Neural crest cell (in vitro differentiated cells): ENCODE data around the gene ADCY9. TPM values are rescaled to one million over a fixed set of nuclear protein-coding genes. Genes with fewer than 3 reads are reported as not detected.
"Not testable (repeated sequence)": the region's sequence is repeated elsewhere in the genome, so short reads cannot be mapped to it uniquely, and the experiment has no call there.

Source experiments
- DNase-seq: peaks from one replicate; pipeline ENCODE4 v3.0.0; 2021; ENCODE audit warnings: low read depth, mixed read lengths, low spot score
- H3K27ac Mint-ChIP-seq: one replicate; pipeline ENCODE4 v1.8.0; 2021; ENCODE audit warnings: mild to moderate bottlenecking, mixed read lengths; ENCODE audit not compliant: unreplicated experiment
- H3K27me3 Mint-ChIP-seq: 2 replicates; pipeline ENCODE4 v1.8.0; 2021; ENCODE audit warnings: low read depth, mild to moderate bottlenecking, mixed read lengths
- H3K36me3 Mint-ChIP-seq: 2 replicates; pipeline ENCODE4 v1.8.0; 2021; ENCODE audit warnings: low read depth, mild to moderate bottlenecking, mixed read lengths
- H3K4me1 Mint-ChIP-seq: 2 replicates; pipeline ENCODE4 v1.8.0; 2021; ENCODE audit warnings: mixed read lengths
- H3K4me3 Mint-ChIP-seq: one replicate; pipeline ENCODE4 v1.8.0; 2021; ENCODE audit warnings: mild to moderate bottlenecking, mixed read lengths
- H3K9me3 Mint-ChIP-seq: 2 replicates; pipeline ENCODE4 v1.8.0; 2021; ENCODE audit warnings: mixed read lengths
- CTCF ChIP-seq: fragments of 200-600 bp; sonication (generic); conservative IDR thresholded peaks from 2 replicates; pipeline ENCODE4 v1.5.0; 2021; ENCODE audit warnings: antibody characterized with exemption, mild to moderate bottlenecking
- total RNA-seq: library from RNA; stranded (reverse); gene quantifications from 2 replicates; pipeline ENCODE4 v1.2.1, GENCODE V29; 2021

ADCY9 gene
- total RNA-seq, 1 donor from 2014 or later, result 11.6 TPM

DNA sequence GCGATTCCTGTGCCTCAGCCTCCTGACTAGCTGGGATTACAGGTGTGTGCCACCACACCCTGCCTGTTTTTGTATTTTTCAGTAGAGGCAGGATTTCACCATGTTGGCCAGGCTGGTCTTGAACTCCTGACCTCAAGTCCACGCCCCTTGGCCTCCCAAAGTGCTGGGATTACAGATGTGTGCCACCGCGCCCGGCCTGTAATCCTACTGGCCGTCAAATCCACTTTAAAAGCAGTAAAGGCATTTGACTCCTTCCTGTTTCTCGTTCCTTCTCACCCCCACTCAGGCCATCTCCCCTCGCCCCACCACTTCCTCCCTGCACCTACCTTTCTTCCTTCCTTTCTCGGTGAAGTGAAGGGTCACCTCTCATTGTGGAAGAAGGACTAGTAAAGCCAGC is 166.3 kb downstream of the ADCY9 start:
- TF ChIP-seq CTCF, result no peak
- H3K27ac Mint-ChIP-seq, result no peak overlapping the region

DNA sequence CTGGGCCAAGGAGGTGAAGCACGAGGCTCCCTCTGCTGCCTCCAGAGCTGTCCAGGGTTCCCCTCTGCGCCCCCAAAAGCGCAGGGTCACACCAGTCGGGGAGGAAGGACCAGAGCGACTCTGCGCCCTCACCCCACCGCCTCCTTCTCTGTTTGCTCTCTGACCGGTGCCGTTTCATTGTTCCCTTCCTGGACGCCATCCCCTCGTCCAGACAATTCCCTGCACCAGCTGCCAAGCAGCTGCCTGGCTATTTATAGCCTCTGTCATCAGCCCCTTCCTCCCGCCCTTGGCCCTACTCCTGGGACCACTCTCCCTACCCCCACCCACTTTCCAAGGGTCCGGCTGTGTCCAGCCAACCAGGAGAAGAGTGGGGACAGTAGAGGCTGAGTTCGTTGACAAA is 167.0 kb downstream of the ADCY9 start:
- no peaks in the 10 kb centered on the region for H3K27me3 Mint-ChIP-seq
- no peaks in the 10 kb centered on the region for H3K9me3 Mint-ChIP-seq
- H3K4me3 Mint-ChIP-seq, result no peak overlapping the region
- no peak for TF ChIP-seq CTCF
- no peak for DNase-seq
- no peak overlapping the region for H3K27ac Mint-ChIP-seq
- no peaks in the 10 kb centered on the region for H3K4me1 Mint-ChIP-seq
- H3K36me3 Mint-ChIP-seq, result no peaks in the 10 kb centered on the region

More for the DNA sequence above, 166.3 kb downstream of the ADCY9 start:
- H3K36me3 Mint-ChIP-seq, result no peaks in the 10 kb centered on the region
- no peaks in the 10 kb centered on the region for H3K27me3 Mint-ChIP-seq
- no peak overlapping the region for H3K4me3 Mint-ChIP-seq
- no peaks in the 10 kb centered on the region for H3K4me1 Mint-ChIP-seq
- no peaks in the 10 kb centered on the region for H3K9me3 Mint-ChIP-seq
- no peak for DNase-seq

GRCh38 chr16:3948378-3948995 is 167.8 kb downstream of the ADCY9 start:
- H3K27me3 Mint-ChIP-seq, result no peaks in the 10 kb centered on the region
- no peak for DNase-seq
- no peaks in the 10 kb centered on the region for H3K4me1 Mint-ChIP-seq
- H3K4me3 Mint-ChIP-seq, result no peak overlapping the region
- H3K9me3 Mint-ChIP-seq, result no peaks in the 10 kb centered on the region
- no peak for TF ChIP-seq CTCF
- H3K27ac Mint-ChIP-seq, result no peak overlapping the region
- no peaks in the 10 kb centered on the region for H3K36me3 Mint-ChIP-seq

DNA sequence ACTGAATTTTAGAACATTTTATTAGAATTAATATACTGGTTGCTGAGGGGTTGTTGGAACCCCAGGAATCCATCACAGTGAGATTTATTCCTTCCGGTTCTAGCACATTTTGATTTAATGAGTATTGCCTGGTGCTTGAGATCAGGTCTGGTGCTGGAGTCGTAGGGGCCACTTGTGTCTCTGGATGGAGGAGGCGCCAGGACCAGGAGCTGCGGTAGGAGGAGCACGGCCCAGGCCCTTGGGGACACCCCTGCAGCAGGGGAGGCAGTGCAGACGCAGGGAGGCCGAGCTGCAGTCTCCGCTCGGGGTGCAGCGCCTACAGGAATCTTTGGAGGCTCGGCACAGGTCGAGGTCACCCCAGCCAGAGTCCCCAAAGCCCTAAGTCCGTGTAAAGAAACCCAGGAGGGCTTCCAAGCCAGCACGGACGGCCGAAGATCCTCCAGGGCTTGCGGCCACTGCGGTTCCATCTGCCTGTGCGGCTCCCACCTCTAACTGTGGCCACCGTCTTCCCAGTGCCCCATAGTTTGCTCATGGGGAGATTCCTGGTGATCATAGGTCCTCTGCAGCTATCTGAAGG is 169.6 kb downstream of the ADCY9 start:
- no peak for DNase-seq
- H3K36me3 Mint-ChIP-seq, result peaks cover 3% of the 10 kb centered on the region
- no peak overlapping the region for H3K4me3 Mint-ChIP-seq
- H3K4me1 Mint-ChIP-seq, result no peaks in the 10 kb centered on the region
- H3K27me3 Mint-ChIP-seq, result no peaks in the 10 kb centered on the region
- no peak for TF ChIP-seq CTCF
- H3K9me3 Mint-ChIP-seq, result peaks cover 5% of the 10 kb centered on the region
- no peak overlapping the region for H3K27ac Mint-ChIP-seq

DNA sequence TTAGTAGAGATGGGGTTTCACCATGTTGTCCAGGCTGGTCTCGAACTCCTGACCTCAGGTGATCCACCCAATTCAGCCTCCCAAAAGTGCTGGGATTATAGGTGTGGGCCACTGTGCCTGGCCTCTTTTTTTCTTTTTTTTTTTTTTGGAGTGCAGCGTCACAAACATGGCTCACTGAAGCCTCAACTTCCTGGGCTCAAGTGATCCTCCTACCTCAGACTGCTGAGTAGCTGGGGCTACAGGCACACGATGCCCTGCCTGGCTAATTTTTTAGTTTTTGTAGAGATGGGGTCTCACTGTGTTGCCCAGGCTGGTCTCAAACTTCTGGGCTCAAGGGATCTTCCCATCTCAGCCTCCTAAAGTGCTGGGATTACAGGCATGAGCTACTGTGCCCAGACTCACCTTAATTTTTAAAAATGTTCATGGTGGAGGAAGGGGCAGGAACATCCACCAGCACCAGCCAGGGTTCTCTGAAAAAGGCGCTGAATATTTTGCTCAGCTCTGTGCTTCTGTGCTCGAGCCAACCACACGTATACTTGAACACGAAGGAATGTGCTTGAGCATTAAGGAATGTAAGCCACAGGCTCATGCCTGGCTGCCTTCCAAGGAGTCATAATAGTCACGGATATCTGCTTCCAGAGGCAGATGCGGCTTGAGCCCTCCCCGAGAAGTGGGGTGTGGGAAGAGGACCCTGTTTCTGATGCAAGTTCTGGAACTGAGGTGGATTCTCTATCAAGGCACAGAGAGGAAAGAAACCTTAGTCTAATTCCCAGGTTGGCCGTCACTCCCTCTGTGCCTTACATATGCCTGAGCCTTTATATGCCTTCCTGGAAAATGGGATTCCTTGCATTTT is 170.3 kb downstream of the ADCY9 start:
- Mint-ChIP-seq H3K9me3 (peaks cover 5% of the 10 kb centered on the region), H3K27me3 (no peaks in the 10 kb centered on the region), H3K4me1 (no peaks in the 10 kb centered on the region), H3K27ac (no peak overlapping the region), H3K4me3 (no peak overlapping the region), H3K36me3 (peaks cover 3% of the 10 kb centered on the region)
- no peak for DNase-seq
- TF ChIP-seq CTCF, result no peak

GRCh38 chr16:3944457-3944856 is 171.8 kb downstream of the ADCY9 start:
- not testable (repeated sequence) for H3K9me3 Mint-ChIP-seq, H3K27me3 Mint-ChIP-seq, DNase-seq, H3K4me1 Mint-ChIP-seq, H3K36me3 Mint-ChIP-seq, H3K4me3 Mint-ChIP-seq, H3K27ac Mint-ChIP-seq

DNA sequence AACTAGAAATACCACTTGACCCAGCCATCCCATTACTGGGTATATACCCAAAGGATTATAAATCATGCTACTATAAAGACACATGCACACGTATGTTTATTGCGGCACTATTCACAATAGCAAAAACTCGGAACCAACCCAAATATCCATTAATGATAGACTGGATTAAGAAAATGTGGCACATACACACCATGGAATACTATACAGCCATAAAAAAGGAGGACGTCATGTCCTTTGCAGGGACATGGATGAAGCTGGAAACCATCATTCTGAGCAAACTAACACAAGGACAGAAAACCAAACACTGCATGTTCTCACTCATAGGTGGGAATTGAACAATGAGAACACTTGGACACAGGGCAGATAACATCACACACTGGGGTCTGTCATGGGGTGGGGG is 174.1 kb downstream of the ADCY9 start:
- H3K9me3 Mint-ChIP-seq, H3K36me3 Mint-ChIP-seq, H3K27ac Mint-ChIP-seq, H3K4me1 Mint-ChIP-seq, H3K4me3 Mint-ChIP-seq, DNase-seq, H3K27me3 Mint-ChIP-seq: not testable (repeated sequence)
